CD8-positive, alpha-beta memory T cell (primary cell): ENCODE data around the gene DBNDD2. TPM values are rescaled to one million over a fixed set of nuclear protein-coding genes. Genes with fewer than 3 reads are reported as not detected.
A peak's percentile ranks its signal among the peaks of the same experiment; 100 is the strongest.

Experiments
- CTCF ChIA-PET: fragments of 350-600 bp; sonication (Branson Sonifier 250); formaldehyde crosslinking; loops from one replicate; lab custom pipeline; 2021; ENCODE audit warnings: antibody characterized with exemption; lab: Charles Lee
- POLR2A ChIA-PET: fragments of 350-600 bp; sonication (Branson Sonifier 250); formaldehyde crosslinking; loops from one replicate; lab custom pipeline; 2021; ENCODE audit warnings: antibody characterized with exemption; lab: Charles Lee
- DNase-seq, 5 donors: peaks; one replicate each; pipeline versions ENCODE4 v3.0.0 to v3.0.0-alpha.2; 2020 to 2022; ENCODE audit warnings: mixed read lengths in 1 of 5
- H3K27ac ChIP-seq: one replicate; pipeline ENCODE4 v1.7.0; 2013; ENCODE audit warnings: low read depth, mild to moderate bottlenecking, low read length, moderate library complexity
- H3K27me3 ChIP-seq: 2 replicates; pipeline ENCODE4 v1.7.0; 2013; ENCODE audit warnings: low read length, mild to moderate bottlenecking; ENCODE audit not compliant: insufficient read depth, poor library complexity, severe bottlenecking
- H3K36me3 ChIP-seq: 2 replicates; pipeline ENCODE4 v1.7.0; 2013; ENCODE audit warnings: mild to moderate bottlenecking, low read length, moderate library complexity; ENCODE audit not compliant: insufficient read depth
- H3K4me1 ChIP-seq: 2 replicates; pipeline ENCODE4 v1.7.0; 2013; ENCODE audit warnings: mild to moderate bottlenecking, low read length, moderate library complexity; ENCODE audit not compliant: insufficient read depth
- H3K4me3 ChIP-seq: 2 replicates; pipeline ENCODE4 v1.7.0; 2013; ENCODE audit warnings: mild to moderate bottlenecking, low read length
- H3K9me3 ChIP-seq: 2 replicates; pipeline ENCODE4 v1.7.0; 2013; ENCODE audit warnings: mild to moderate bottlenecking, low read length
- H3K27ac Mint-ChIP-seq, 8 donors: one replicate each; pipeline ENCODE4 v1.8.0; 2020 to 2021; ENCODE audit warnings: mixed read lengths in 8 of 8, mild to moderate bottlenecking in 6 of 8, inconsistent platforms in 3 of 8, moderate library complexity in 3 of 8
- H3K27me3 Mint-ChIP-seq, 2 donors: one replicate each; pipeline ENCODE4 v1.8.0; 2020 to 2021; ENCODE audit warnings: mixed read lengths in 2 of 2, mild to moderate bottlenecking in 1 of 2, moderate library complexity in 1 of 2
- H3K36me3 Mint-ChIP-seq, 3 donors: one replicate each; pipeline ENCODE4 v1.8.0; 2020 to 2021; ENCODE audit warnings: mixed read lengths in 3 of 3, inconsistent platforms in 1 of 3, mild to moderate bottlenecking in 1 of 3
- H3K4me1 Mint-ChIP-seq, 3 donors: one replicate each; pipeline ENCODE4 v1.8.0; 2020 to 2021; ENCODE audit warnings: mixed read lengths in 3 of 3, inconsistent platforms in 1 of 3, mild to moderate bottlenecking in 1 of 3
- H3K4me3 Mint-ChIP-seq, 7 donors: one replicate each; pipeline ENCODE4 v1.8.0; 2020 to 2021; ENCODE audit warnings: mixed read lengths in 7 of 7, mild to moderate bottlenecking in 6 of 7, moderate library complexity in 4 of 7, inconsistent platforms in 2 of 7
- H3K9me3 Mint-ChIP-seq, 5 donors: one replicate each; pipeline ENCODE4 v1.8.0; 2020 to 2022; ENCODE audit warnings: mixed read lengths in 5 of 5, mild to moderate bottlenecking in 3 of 5, moderate library complexity in 2 of 5, inconsistent platforms in 1 of 5
- polyA plus RNA-seq: library from polyadenylated mRNA; unstranded; fragments of 300-500 nt; fragmentation: Illumina TruSeq; gene quantifications from one replicate; pipeline ENCODE4 v1.2.3, GENCODE V29; 2021
- total RNA-seq, 2 experiments: library from RNA; stranded (reverse); gene quantifications; one replicate each; pipeline ENCODE4 v1.2.3, GENCODE V29; 2021

Gene DBNDD2
- total and polyA plus RNA-seq, 3 experiments from 2014 or later: 11.3 to 15.2 (median 12.6) TPM

DNA sequence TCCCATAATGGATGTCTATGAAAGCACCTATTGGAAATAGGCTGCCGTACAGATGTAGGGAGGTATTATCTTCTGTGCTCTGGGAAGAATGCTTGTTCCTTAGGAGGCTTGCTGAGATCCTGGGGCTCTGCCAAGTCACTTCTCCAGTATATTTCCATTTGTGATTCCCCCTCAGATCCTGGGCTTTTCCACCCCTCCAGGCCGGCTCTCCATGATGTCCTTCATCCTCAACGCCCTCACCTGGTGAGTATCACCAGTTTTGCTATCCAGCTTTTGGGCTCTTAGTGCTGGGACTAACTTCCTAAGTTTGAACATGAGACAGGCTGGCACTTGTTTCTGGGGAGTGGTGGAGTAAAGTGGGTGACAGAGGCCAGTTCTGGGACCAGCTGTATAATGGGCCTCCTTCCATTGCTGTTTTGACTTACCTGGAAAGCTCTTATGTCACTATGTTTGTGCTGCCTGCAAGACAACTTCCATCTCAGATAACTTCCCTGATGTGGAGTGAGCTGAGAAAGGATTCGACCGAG, 42.6 kb upstream of the DBNDD2 start:
- ChIA-PET POLR2A (interaction anchor here (0.9 to 3.7 kb wide), 2 partner anchors 7 to 41 kb away, joined by 6 to 66 read pairs; no protein-coding TSS in a partner anchor), CTCF (interaction anchor here (1.5 to 12.5 kb wide), 3 partner anchors 9 to 71 kb away, joined by 3 to 183 read pairs (median 137); partner anchors contain the start of gene TP53TG5)
- Histone ChIP-seq H3K27me3 (no peaks in the 10 kb centered on the region), H3K4me1 (peaks cover 53% of the 10 kb centered on the region), H3K27ac (no peak overlapping the region), H3K36me3 (peaks cover 27% of the 10 kb centered on the region), H3K9me3 (no peaks in the 10 kb centered on the region), H3K4me3 (no peak overlapping the region)
- Mint-ChIP-seq H3K27ac (peak overlapping the region in 7 of 8 donors; percentile 27 to 79 (median 61)), H3K9me3 (no peaks in the 10 kb centered on the region), H3K4me3 (peak overlapping the region; percentile 21 to 99 (median 65)), H3K36me3 (peaks cover 0 to 58% (median 8%) of the 10 kb centered on the region in 3 donors), H3K4me1 (peaks cover 57 to 62% (median 61%) of the 10 kb centered on the region in 3 donors), H3K27me3 (peaks cover 0 to 1% of the 10 kb centered on the region in 2 donors)
- DNase-seq: no peak

DNA sequence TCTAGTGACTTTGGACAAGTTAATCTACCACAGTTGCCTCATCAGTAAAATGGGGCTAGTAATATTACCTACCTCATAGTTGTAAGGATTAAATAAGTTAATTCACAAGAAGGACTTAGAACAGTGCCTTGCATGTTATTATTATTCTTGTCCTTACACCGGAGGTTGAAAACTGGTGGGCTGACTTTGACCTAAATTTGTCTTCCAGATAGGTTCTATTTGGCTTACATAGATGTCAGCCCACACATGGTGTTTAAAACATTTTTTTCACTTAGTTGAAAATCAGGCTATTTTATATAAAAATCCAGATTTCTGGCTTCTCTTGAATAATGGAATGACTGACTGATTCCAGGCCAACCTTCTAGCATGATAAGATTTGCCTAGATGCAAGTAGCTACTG, 41.9 kb upstream of the DBNDD2 start:
- peaks cover 57 to 68% (median 62%) of the 10 kb centered on the region in 3 donors for H3K4me1 Mint-ChIP-seq
- CTCF ChIA-PET: interaction anchor here (1.5 to 12.5 kb wide), 3 partner anchors 9 to 71 kb away, joined by 3 to 183 read pairs (median 137); partner anchors contain the start of gene TP53TG5
- H3K36me3 Mint-ChIP-seq: peaks cover 0 to 64% (median 8%) of the 10 kb centered on the region in 3 donors

GRCh38 chr20:45366631-45367030, 41.5 kb upstream of the DBNDD2 start:
- H3K4me3 Mint-ChIP-seq: peak overlapping the region in 2 of 7 donors; percentile 40 to 80
- ChIA-PET POLR2A (no interaction called here), CTCF (interaction anchor here (7.8 to 12.5 kb wide), 2 partner anchors 8 to 70 kb away, joined by 137 to 183 read pairs; partner anchors contain the start of gene TP53TG5)
- peaks cover 0 to 64% (median 8%) of the 10 kb centered on the region in 3 donors for H3K36me3 Mint-ChIP-seq
- peaks cover 0 to 1% of the 10 kb centered on the region in 2 donors for H3K27me3 Mint-ChIP-seq
- H3K4me3 ChIP-seq: no peak overlapping the region
- peaks cover 27% of the 10 kb centered on the region for H3K36me3 ChIP-seq
- no peak for DNase-seq
- H3K27ac ChIP-seq: no peak overlapping the region
- H3K9me3 Mint-ChIP-seq: no peaks in the 10 kb centered on the region
- no peaks in the 10 kb centered on the region for H3K9me3 ChIP-seq
- H3K4me1 ChIP-seq: peaks cover 53% of the 10 kb centered on the region
- H3K27me3 ChIP-seq: no peaks in the 10 kb centered on the region
- peaks cover 59 to 73% (median 62%) of the 10 kb centered on the region in 3 donors for H3K4me1 Mint-ChIP-seq
- peak overlapping the region in 7 of 8 donors; percentile 31 to 85 (median 77) for H3K27ac Mint-ChIP-seq

More for the DNA sequence above, 41.9 kb upstream of the DBNDD2 start:
- no peaks in the 10 kb centered on the region for H3K9me3 Mint-ChIP-seq
- H3K4me1 ChIP-seq: peaks cover 53% of the 10 kb centered on the region
- DNase-seq: no peak
- POLR2A ChIA-PET: interaction anchor here (0.9 kb wide), 1 partner anchor 41 kb away, joined by 6 read pairs; no protein-coding TSS in a partner anchor
- no peaks in the 10 kb centered on the region for H3K27me3 ChIP-seq
- H3K27me3 Mint-ChIP-seq: peaks cover 0 to 1% of the 10 kb centered on the region in 2 donors
- H3K36me3 ChIP-seq: peaks cover 27% of the 10 kb centered on the region
- no peaks in the 10 kb centered on the region for H3K9me3 ChIP-seq
- H3K4me3 ChIP-seq: no peak overlapping the region
- H3K27ac Mint-ChIP-seq: peak overlapping the region in 5 of 8 donors; percentile 26 to 85 (median 52)
- H3K27ac ChIP-seq: no peak overlapping the region
- H3K4me3 Mint-ChIP-seq: no peak overlapping the region

GRCh38 chr20:45367126-45367525, 41.0 kb upstream of the DBNDD2 start:
- peaks cover 0 to 1% of the 10 kb centered on the region in 2 donors for H3K27me3 Mint-ChIP-seq
- ChIA-PET CTCF (interaction anchor here (1.4 to 12.5 kb wide), 2 partner anchors 41 to 70 kb away, joined by 3 to 183 read pairs; partner anchors contain the start of gene DBNDD2), POLR2A (no interaction called here)
- Histone ChIP-seq H3K9me3 (no peaks in the 10 kb centered on the region), H3K4me1 (peaks cover 53% of the 10 kb centered on the region), H3K36me3 (peaks cover 27% of the 10 kb centered on the region), H3K27ac (no peak overlapping the region), H3K4me3 (no peak overlapping the region), H3K27me3 (no peaks in the 10 kb centered on the region)
- H3K4me3 Mint-ChIP-seq: peak overlapping the region in 3 of 7 donors; percentile 9 to 40 (median 34)
- H3K27ac Mint-ChIP-seq: peak overlapping the region in 7 of 8 donors; percentile 31 to 95 (median 82)
- H3K9me3 Mint-ChIP-seq: no peaks in the 10 kb centered on the region
- H3K4me1 Mint-ChIP-seq: peaks cover 62 to 77% (median 62%) of the 10 kb centered on the region in 3 donors
- DNase-seq: no peak
- H3K36me3 Mint-ChIP-seq: peaks cover 0 to 64% (median 8%) of the 10 kb centered on the region in 3 donors

DNA sequence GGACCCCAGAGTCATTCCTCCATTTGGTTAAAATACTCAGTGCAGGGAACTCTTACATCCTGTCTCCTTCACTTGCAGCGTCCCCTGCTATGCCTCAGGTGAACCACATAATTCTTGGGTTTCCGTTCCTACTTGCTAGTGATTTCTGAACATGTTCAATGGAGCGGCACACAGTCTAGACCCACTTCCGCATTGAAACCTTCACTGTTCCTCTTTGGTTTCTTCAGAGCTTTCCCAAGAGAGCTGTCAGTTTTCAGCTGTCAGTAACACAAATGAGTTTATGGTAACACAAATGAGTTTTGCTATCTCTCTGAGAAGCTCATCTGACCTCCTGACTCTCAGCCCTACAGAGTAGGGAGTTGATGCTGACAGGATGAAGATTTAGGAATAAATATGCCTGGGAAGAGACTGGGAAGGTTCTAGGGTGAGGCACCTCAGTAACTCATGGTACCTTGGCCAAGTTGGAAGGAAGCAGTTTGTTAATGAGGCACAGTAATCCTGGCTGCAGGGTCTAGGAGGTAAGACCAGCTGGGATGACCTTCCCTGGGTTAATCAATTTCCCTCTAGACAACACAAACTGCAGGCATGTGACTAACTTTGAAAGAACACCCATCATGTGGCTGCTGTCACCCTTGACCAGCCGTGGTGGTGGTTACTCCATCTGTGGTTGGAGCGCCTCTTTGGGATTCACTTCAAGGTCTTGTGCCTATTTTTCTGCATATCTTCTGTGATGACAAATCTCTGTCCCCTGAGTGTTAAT, 39.7 kb upstream of the DBNDD2 start:
- Mint-ChIP-seq H3K27me3 (no peaks in the 10 kb centered on the region), H3K4me3 (peak overlapping the region; percentile 32 to 76 (median 56)), H3K27ac (peak overlapping the region; percentile 81 to 95 (median 92)), H3K4me1 (peaks cover 65 to 82% (median 66%) of the 10 kb centered on the region in 3 donors), H3K36me3 (peaks cover 0 to 58% (median 8%) of the 10 kb centered on the region in 3 donors), H3K9me3 (no peaks in the 10 kb centered on the region)
- Histone ChIP-seq H3K27ac (peak overlapping the region; percentile 12), H3K36me3 (peaks cover 27% of the 10 kb centered on the region), H3K4me3 (no peak overlapping the region), H3K4me1 (peaks cover 55% of the 10 kb centered on the region), H3K27me3 (no peaks in the 10 kb centered on the region), H3K9me3 (no peaks in the 10 kb centered on the region)
- ChIA-PET POLR2A (interaction anchor here (0.9 kb wide), 1 partner anchor 48 kb away, joined by 3 read pairs; the partner anchor contains the start of gene PIGT), CTCF (interaction anchor here (1.1 to 12.5 kb wide), 4 partner anchors 40 to 402 kb away, joined by 3 to 183 read pairs (median 4); partner anchors contain the start of gene DBNDD2)
- DNase-seq: peak; percentile 15 to 63 (median 52)

- Mint-ChIP-seq H3K27me3 (no peaks in the 10 kb centered on the region), H3K4me1 (peaks cover 56 to 72% (median 57%) of the 10 kb centered on the region in 3 donors), H3K27ac (peak overlapping the region in 6 of 8 donors; percentile 38 to 69 (median 49)), H3K9me3 (no peaks in the 10 kb centered on the region), H3K36me3 (peaks cover 0 to 54% (median 6%) of the 10 kb centered on the region in 3 donors), H3K4me3 (peak overlapping the region in 3 of 7 donors; percentile 36 to 61 (median 38))
- DNase-seq: no peak
- peaks cover 23% of the 10 kb centered on the region for H3K36me3 ChIP-seq
- ChIA-PET POLR2A (interaction anchor here (3.7 kb wide), 1 partner anchor 7 kb away, joined by 66 read pairs; the partner anchor contains the start of gene SYS1), CTCF (interaction anchor here (8.9 to 12.5 kb wide), 2 partner anchors 8 to 66 kb away, joined by 137 to 183 read pairs; partner anchors contain the start of gene SYS1)
- H3K4me1 ChIP-seq: peaks cover 36% of the 10 kb centered on the region
- H3K4me3 ChIP-seq: no peak overlapping the region
- no peaks in the 10 kb centered on the region for H3K9me3 ChIP-seq
- H3K27me3 ChIP-seq: no peaks in the 10 kb centered on the region
- no peak overlapping the region for H3K27ac ChIP-seq
Observed at GRCh38 chr20:45370571-45371160, 37.4 kb upstream of the DBNDD2 start.

- H3K4me1 ChIP-seq: peaks cover 24% of the 10 kb centered on the region
- H3K36me3 ChIP-seq: peaks cover 7% of the 10 kb centered on the region
- H3K27ac ChIP-seq: no peak overlapping the region
- POLR2A ChIA-PET: interaction anchor here (1.5 to 3.7 kb wide), 2 partner anchors 9 to 35 kb away, joined by 6 to 66 read pairs; partner anchors contain the start of gene SYS1
- Mint-ChIP-seq H3K4me1 (peaks cover 43 to 59% (median 46%) of the 10 kb centered on the region in 3 donors), H3K27me3 (no peaks in the 10 kb centered on the region), H3K27ac (peak overlapping the region; percentile 24 to 81 (median 70)), H3K9me3 (no peaks in the 10 kb centered on the region), H3K36me3 (peaks cover 0 to 45% (median 0%) of the 10 kb centered on the region in 3 donors), H3K4me3 (peak overlapping the region in 5 of 7 donors; percentile 41 to 78 (median 57))
- no peaks in the 10 kb centered on the region for H3K27me3 ChIP-seq
- no peak for DNase-seq
- CTCF ChIA-PET: interaction anchor here (0.7 to 12.5 kb wide), 7 partner anchors 10 to 399 kb away, joined by 3 to 183 read pairs (median 15); partner anchors contain the start of genes PIGT and SYS1
- no peaks in the 10 kb centered on the region for H3K9me3 ChIP-seq
- H3K4me3 ChIP-seq: no peak overlapping the region
Observed at GRCh38 chr20:45372241-45372640, 35.8 kb upstream of the DBNDD2 start.
